Peyer's patch (tissue), 4 donors: Measurements from ENCODE around the gene RHO. TPM values are rescaled to one million over a fixed set of nuclear protein-coding genes. Genes with fewer than 3 reads are reported as not detected.
"Not testable (repeated sequence)": the region's sequence is repeated elsewhere in the genome, so short reads cannot be mapped to it uniquely, and the experiment has no call there.

Source experiments
- DNase-seq, 3 donors: peaks; one replicate each; pipeline ENCODE4 v3.0.0-alpha.2; 2017 to 2019
- H3K27ac ChIP-seq, 4 donors: fragments of 200-600 bp; sonication (generic); one replicate each; pipeline ENCODE4 v1.5.1; 2016 to 2019
- H3K27me3 ChIP-seq, 2 donors: fragments of 200-600 bp; sonication (generic); one replicate each; pipeline ENCODE4 v1.5.1; 2019
- H3K36me3 ChIP-seq, 3 donors: fragments of 200-600 bp; sonication (generic); one replicate each; pipeline ENCODE4 v1.5.1; 2016 to 2019
- H3K4me1 ChIP-seq, 4 donors: fragments of 200-600 bp; sonication (generic); one replicate each; pipeline ENCODE4 v1.5.1; 2016 to 2019
- H3K4me3 ChIP-seq, 4 donors: fragments of 200-600 bp; sonication (generic); 1 replicate in 3 of 4; 2 replicates in 1 of 4; pipeline ENCODE4 v1.5.1; 2016 to 2019; ENCODE audit warnings: mild to moderate bottlenecking in 1 of 4
- H3K9me3 ChIP-seq, 4 donors: fragments of 200-600 bp; sonication (generic); one replicate each; pipeline ENCODE4 v1.5.1; 2016 to 2019; ENCODE audit warnings: mild to moderate bottlenecking in 1 of 4
- CTCF ChIP-seq, 6 experiments: fragments of 450-650 bp in 4 of 6; fragments of 200-600 bp in 2 of 6; sonication (generic) in 1 of 6; IDR thresholded peaks; one replicate each; pipeline ENCODE4 v1.5.1; 2017 to 2019; ENCODE audit warnings: antibody characterized with exemption in 6 of 6, mild to moderate bottlenecking in 3 of 6, moderate library complexity in 1 of 6
- POLR2A ChIP-seq, 2 donors: fragments of 450-650 bp; IDR thresholded peaks; one replicate each; pipeline ENCODE4 v1.5.1; 2017; ENCODE audit warnings: antibody characterized with exemption in 2 of 2, mild to moderate bottlenecking in 2 of 2, moderate library complexity in 2 of 2
- total RNA-seq, 4 donors: library from RNA; depleted of rRNA; stranded (reverse); fragments of >200 nt; gene quantifications; one replicate each; pipeline ENCODE4 v1.1.0, GENCODE V29; 2016

RHO gene
- total RNA-seq, 4 donors from 2014 or later: not detected

DNA sequence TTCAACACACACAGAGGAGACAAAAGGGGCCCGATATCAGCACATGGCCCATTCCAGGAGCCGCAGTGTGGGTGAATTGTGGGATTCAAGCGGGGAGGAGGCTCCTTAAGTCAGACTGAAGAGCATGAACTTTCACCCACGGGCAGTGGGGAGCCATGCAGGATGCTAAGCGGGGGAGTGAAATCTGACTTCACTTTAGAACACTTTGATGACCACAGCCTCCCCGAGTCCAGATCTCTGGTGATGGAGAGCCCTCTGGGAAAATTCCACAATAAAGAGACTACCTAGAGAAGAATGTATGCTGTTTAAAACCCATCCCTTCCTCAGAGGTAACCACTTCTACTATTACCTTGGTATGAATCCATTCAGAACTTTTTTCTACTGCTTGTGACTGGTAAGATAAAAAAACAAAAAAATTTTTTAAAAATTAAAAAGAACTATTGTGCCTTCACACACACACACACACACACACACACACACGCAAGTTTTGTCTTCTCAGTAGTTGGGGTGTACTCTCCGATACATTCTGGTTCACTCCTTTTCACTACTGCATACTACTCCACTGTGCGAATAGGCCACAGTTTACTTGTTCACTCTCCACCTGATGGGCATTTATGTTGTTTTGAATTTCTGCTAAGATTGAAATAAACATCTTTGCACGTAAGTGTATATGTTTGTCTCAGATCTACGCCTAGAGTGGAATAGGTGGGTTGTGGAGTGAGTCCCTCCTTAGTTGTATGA lies 12.5 kb downstream of the RHO start:
- Histone ChIP-seq H3K27me3 (no peaks in the 10 kb centered on the region), H3K4me3 (no peak overlapping the region)

GRCh38 chr3:129542747-129543146 lies 14.3 kb downstream of the RHO start:
- no peaks in the 10 kb centered on the region for H3K4me1 ChIP-seq
- no peak for DNase-seq
- H3K4me3 ChIP-seq: no peak overlapping the region
- no peaks in the 10 kb centered on the region for H3K27me3 ChIP-seq
- H3K27ac ChIP-seq: no peak overlapping the region
- H3K36me3 ChIP-seq: no peaks in the 10 kb centered on the region
- no peaks in the 10 kb centered on the region for H3K9me3 ChIP-seq
- TF ChIP-seq POLR2A (IDR thresholded peaks at IDR 0.05): no peak
- no peak for TF ChIP-seq CTCF (IDR thresholded peaks at IDR 0.05)

More for the DNA sequence above, 12.5 kb downstream of the RHO start:
- Histone ChIP-seq H3K4me1 (no peaks in the 10 kb centered on the region), H3K9me3 (no peaks in the 10 kb centered on the region), H3K27ac (no peak overlapping the region), H3K36me3 (no peaks in the 10 kb centered on the region)
- no peak for DNase-seq
- TF ChIP-seq CTCF (IDR thresholded peaks at IDR 0.05): no peak
- TF ChIP-seq POLR2A (IDR thresholded peaks at IDR 0.05): no peak

DNA sequence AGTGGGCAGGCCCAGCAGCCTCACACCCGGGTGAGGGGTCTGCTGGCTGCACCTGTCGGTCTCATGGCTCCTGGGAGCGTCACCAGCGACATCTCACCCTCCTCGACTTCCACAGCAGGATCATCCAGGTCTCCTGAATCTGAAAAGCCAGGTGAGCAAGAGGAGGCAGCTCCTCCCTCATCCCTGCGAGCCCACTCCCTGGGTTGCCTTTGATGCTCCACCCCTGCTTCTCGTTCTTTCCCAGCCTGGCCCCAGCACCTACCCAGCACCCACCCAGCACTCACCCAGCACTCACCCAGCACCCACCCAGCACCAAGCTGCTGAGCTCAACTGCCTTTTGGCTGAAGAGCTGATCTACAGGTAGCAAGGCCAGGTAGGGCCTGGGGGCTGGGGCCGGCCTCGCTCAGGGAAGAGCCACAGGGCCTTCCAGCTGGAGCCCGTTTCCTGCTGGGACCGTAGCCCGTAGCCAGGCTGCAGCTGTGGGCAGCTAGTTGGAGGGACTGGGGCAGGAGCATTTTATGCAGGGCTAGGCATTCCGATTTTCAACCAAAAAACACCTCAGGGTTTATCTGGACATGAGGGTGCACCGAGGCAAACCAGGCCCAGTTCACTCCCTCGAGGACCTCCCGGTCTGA lies 14.8 kb downstream of the RHO start, which contains the start of gene H1-8:
H1-8 (plus strand) TSS at position 20 of the 635 bp plus-strand sequence; CDS start at position 64, 44 bp downstream.
- no peak for DNase-seq
- Histone ChIP-seq H3K9me3 (no peaks in the 10 kb centered on the region), H3K4me1 (no peaks in the 10 kb centered on the region), H3K27me3 (no peaks in the 10 kb centered on the region), H3K4me3 (no peak within 1 kb of the TSS), H3K27ac (no peak within 1 kb of the TSS), H3K36me3 (no peaks in the 10 kb centered on the region)
- TF ChIP-seq POLR2A (IDR thresholded peaks at IDR 0.05) (no peak), CTCF (IDR thresholded peaks at IDR 0.05) (no peak)

DNA sequence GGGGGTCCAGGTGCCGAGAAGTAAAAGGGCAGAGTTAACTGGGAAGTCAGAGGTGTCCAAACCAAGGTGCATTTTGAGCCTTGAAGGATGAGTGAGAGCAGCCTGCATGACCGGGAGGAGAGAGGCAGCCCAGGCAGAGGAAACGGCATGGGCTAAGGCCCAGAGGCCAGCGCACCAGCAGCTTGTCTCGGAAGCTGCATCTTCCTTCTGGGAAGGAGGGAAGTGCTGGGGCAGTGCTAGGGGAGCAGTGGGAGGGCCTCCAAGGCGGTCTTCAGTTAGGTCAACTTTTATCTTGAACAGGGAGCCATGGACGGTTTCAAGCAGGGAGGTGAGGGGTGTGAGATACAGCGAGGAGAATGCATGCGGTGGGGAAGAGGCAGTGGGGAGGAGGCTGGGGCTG lies 15.6 kb downstream of the RHO start:
- no peaks in the 10 kb centered on the region for H3K36me3 ChIP-seq
- no peak overlapping the region for H3K4me3 ChIP-seq
- no peaks in the 10 kb centered on the region for H3K4me1 ChIP-seq
- DNase-seq: no peak
- TF ChIP-seq CTCF (IDR thresholded peaks at IDR 0.05) (no peak), POLR2A (IDR thresholded peaks at IDR 0.05) (no peak)
- H3K9me3 ChIP-seq: no peaks in the 10 kb centered on the region
- no peak overlapping the region for H3K27ac ChIP-seq
- H3K27me3 ChIP-seq: no peaks in the 10 kb centered on the region

DNA sequence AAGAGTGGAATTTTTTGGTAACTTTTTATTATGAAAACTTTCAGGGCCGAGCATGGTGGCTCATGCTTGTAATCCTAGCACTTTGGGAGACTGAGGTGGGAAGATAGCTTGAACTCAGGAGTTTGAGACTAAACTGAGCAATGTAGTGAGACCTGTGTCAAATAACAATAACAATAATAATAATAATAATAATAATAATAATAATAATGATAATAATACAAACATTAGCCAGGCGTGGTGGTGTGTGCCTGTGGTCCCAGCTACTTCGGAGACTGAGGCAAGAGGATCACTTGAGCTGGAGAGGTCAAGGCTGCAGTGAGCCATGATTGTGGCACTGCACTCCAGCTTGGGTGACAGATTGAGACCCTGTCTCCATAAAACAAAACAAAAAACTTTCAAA lies 17.5 kb downstream of the RHO start:
- H3K4me1 ChIP-seq, H3K27me3 ChIP-seq, H3K9me3 ChIP-seq, DNase-seq, H3K36me3 ChIP-seq, H3K27ac ChIP-seq, H3K4me3 ChIP-seq: not testable (repeated sequence)

GRCh38 chr3:129547241-129547640 lies 18.8 kb downstream of the RHO start:
- no peaks in the 10 kb centered on the region for H3K9me3 ChIP-seq
- no peak overlapping the region for H3K4me3 ChIP-seq
- no peak for DNase-seq
- H3K27me3 ChIP-seq: no peaks in the 10 kb centered on the region
- no peaks in the 10 kb centered on the region for H3K4me1 ChIP-seq
- H3K27ac ChIP-seq: no peak overlapping the region
- no peaks in the 10 kb centered on the region for H3K36me3 ChIP-seq
- TF ChIP-seq POLR2A (IDR thresholded peaks at IDR 0.05) (no peak), CTCF (IDR thresholded peaks at IDR 0.05) (no peak)
